ENCODE measurements around the gene GNG7.

GNG7 gene

DNA sequence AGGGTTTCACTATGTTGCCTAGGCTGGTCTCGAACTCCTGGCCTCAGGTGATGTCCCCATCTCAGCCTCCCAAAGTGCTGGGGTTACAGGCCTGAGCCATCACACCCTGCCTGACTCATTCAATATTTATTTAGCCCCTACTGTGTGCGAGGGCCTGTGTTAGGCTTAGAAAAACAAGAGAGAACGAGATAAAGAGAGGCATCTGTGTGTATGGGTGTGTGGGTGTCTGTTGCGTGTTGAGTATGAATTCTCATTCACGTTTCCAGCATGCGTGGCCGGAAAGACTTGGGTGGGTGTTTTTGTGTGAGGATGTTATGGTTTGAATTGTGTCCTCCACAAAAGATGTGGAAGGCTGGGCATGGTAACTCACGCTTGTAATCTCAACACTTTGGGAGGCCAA is 217.1 kb downstream of the GNG7 start:
- DNase-seq (ENCODE audit: low spot score) = no peak
- Histone ChIP-seq H3K4me3 (no peak overlapping the region), H3K27ac (no peak overlapping the region)
- TF ChIP-seq, protein P1, sequence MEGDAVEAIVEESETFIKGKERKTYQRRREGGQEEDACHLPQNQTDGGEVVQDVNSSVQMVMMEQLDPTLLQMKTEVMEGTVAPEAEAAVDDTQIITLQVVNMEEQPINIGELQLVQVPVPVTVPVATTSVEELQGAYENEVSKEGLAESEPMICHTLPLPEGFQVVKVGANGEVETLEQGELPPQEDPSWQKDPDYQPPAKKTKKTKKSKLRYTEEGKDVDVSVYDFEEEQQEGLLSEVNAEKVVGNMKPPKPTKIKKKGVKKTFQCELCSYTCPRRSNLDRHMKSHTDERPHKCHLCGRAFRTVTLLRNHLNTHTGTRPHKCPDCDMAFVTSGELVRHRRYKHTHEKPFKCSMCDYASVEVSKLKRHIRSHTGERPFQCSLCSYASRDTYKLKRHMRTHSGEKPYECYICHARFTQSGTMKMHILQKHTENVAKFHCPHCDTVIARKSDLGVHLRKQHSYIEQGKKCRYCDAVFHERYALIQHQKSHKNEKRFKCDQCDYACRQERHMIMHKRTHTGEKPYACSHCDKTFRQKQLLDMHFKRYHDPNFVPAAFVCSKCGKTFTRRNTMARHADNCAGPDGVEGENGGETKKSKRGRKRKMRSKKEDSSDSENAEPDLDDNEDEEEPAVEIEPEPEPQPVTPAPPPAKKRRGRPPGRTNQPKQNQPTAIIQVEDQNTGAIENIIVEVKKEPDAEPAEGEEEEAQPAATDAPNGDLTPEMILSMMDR (IDR thresholded peaks at IDR 0.05) = no peak

DNA sequence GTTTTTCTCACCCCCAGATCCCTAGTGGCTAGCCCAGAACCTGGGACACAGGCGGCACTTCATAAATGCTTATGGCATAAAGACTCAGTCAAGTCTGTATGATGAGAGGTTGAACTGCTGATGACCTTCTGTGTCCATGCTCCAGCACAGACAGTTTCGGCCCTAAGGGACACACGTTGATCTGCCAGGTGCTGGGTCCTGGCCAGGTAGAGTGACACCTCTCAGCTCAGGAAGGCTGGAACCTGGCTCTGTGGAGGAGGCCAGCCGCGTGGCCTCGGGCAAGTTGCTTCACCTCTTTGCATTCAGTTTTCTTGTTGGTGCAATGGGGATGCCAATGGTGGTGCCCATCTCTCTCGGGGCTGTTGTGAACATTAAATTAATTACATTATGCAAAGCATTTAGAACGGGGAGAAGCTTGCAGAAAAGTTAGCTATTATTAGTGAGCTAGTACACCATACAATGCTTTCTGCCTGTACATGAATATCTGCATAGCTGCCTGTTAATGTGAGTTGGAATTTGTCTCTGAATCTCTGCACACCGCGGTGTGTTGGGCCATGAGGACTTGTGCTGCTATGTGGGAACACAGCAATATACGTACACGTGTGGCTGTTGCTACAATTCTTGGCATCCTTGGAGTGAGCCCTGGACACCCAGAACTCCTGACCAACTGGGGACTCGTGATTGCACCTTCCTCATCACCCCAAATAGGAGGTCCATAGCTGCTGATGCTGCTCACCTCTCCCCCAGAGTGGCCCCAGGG is 218.1 kb downstream of the GNG7 start:
- Histone ChIP-seq H3K4me3 (no peak overlapping the region), H3K27ac (no peak overlapping the region)
- TF ChIP-seq, protein P1 (IDR thresholded peaks at IDR 0.05) = no peak
- no peak for DNase-seq (ENCODE audit: low spot score)

DNA sequence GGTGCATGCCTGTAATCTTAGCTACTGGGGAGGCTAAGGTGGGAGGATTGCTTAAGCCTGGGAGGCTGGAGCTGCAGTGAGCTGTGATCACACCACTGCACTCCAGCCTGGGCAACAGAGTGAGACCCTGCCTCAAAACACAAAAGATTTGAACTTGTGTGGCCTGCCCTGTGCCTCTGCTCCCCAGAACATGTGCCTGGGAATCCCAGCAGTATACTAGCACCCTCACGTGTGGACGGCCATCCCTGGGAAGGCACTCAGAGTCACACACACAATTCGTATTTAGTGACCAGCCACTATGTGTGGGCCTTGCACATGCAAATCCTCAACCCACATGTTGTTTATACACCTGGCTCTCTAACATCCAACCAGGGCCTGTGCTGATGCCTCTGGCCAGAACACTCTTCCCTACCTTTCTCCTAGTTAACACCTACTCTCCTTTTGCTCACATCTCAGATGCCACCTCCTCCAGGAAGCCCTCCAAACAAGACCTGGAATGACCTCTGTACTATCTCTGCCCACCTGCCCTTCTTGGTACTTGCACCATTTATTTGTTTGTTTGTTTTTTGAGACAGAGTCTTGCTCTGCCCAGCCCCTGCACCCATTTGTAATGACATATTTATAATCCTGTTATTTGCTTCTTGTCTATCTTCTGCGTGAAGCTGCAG is 218.9 kb downstream of the GNG7 start:
- no peak overlapping the region for H3K4me3 ChIP-seq
- TF ChIP-seq, protein P1 (IDR thresholded peaks at IDR 0.05) = no peak
- no peak for DNase-seq (ENCODE audit: low spot score)
- no peak overlapping the region for H3K27ac ChIP-seq

DNA sequence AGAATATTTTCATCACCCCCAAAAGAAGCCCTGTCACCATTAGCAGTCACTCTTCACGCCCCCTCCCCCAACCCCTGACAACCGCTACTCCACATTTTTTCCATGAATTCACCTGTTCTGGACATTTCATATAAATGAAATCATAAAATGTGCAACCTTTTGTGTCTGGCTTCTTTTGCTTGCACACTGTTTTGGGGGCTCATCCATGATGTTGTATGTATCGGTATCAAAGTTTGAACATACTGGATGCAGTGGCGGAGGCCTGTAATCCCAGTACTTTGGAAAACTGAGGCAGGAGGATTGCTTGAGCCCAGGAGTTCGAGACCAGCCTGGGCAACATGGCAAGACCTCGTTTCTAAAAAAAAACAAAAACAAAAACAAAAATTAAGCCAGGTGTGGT is 219.4 kb downstream of the GNG7 start:
- no peak overlapping the region for H3K27ac ChIP-seq
- no peak for DNase-seq (ENCODE audit: low spot score)
- H3K4me3 ChIP-seq = no peak overlapping the region
- TF ChIP-seq, protein P1 (IDR thresholded peaks at IDR 0.05) = no peak

DNA sequence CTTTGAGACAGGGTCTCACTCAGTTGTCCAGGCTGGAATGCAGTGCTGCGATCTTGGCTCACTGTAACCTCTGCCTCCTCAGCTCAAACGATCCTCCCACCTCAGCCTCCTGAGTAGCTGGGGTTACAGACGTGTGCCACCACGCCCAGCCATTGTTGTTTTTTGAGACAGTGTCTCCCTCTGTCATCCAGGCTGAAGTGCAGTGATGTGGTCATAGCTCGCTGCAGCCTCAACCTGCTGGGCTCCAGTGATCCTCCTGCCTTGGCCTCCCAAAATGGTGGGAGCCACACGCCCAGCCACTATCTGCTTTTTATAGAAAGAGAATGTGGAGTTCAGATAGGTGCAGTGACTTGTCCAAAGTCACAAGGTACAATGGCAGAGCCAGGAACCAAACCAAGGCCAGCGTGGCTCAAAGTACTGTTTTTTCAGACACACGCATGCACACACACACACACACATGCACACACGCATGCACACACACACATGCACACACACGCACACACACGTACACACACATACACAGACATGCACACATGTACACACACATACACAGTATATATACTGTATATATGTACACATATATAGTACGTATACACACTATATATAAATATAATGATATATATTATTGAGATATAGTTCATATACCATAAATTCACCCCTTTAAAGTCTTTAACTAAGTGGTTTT is 220.0 kb downstream of the GNG7 start:
- TF ChIP-seq, protein P1 (IDR thresholded peaks at IDR 0.05) = no peak
- H3K27ac ChIP-seq = no peak overlapping the region
- no peak for DNase-seq (ENCODE audit: low spot score)
- H3K4me3 ChIP-seq = no peak overlapping the region

DNA sequence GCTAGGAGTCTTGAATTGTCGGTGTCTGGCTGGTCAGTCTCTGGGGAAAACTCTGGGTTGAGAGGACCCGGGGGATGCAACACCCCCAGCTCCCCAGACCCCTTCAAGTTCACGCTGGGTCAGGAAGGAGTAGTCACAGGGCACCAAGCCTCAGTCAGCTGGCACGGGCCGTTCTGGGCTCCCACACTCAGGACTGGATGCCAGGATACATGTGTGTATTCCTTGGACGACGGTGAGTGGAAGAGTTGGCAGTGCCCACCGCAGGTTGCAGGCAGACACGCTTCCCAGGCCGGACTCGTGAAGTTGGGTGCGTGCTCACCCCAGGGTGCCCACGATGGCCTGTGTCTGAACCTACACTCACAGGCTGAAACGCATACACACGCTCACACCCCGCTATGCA is 221.0 kb downstream of the GNG7 start:
- TF ChIP-seq, protein P1 (IDR thresholded peaks at IDR 0.05) = no peak
- Histone ChIP-seq H3K4me3 (no peak overlapping the region), H3K27ac (no peak overlapping the region)
- DNase-seq (ENCODE audit: low spot score) = no peak

Measured in coronary artery (tissue), 2 donors.